SK-N-SH (cell line): ENCODE results near the gene RHBDL1.

Source experiments
- GABPA ChIP-seq: IDR thresholded peaks from 2 replicates; pipeline ENCODE4 v1.4.0; 2012; ENCODE audit warnings: low read depth, mild to moderate bottlenecking
- POLR2AphosphoS5 ChIP-seq: IDR thresholded peaks from 2 replicates; pipeline ENCODE4 v1.6.1; 2012; ENCODE audit warnings: low read depth, low read length
- RAD21 ChIP-seq: IDR thresholded peaks from 2 replicates; pipeline ENCODE4 v1.6.1; 2012; ENCODE audit warnings: mild to moderate bottlenecking, low read length
- RFX5 ChIP-seq: IDR thresholded peaks from 2 replicates; pipeline ENCODE4 v1.6.1; 2012; ENCODE audit warnings: mild to moderate bottlenecking, improper control_type of control experiment, low read length
- RXRA ChIP-seq: IDR thresholded peaks from 2 replicates; pipeline ENCODE4 v1.4.0; 2012; ENCODE audit warnings: low read depth, mild to moderate bottlenecking, borderline replicate concordance
- TCF12 ChIP-seq: IDR thresholded peaks from 2 replicates; pipeline ENCODE4 v1.4.0; 2012
- TF ChIP-seq, protein P1 (sequence below): fragments of 200-600 bp; sonication (generic); IDR thresholded peaks from 2 replicates; pipeline ENCODE4 v1.6.1; 2017; ENCODE audit warnings: antibody characterized with exemption, mild to moderate bottlenecking, moderate library complexity
- TF ChIP-seq, protein P2 (sequence below): IDR thresholded peaks from 2 replicates; pipeline ENCODE4 v1.4.0; 2012; ENCODE audit warnings: low read depth
- TF ChIP-seq, protein P3 (sequence below): IDR thresholded peaks from 2 replicates; pipeline ENCODE4 v1.4.0; 2012; ENCODE audit warnings: low read depth, borderline replicate concordance
- TF ChIP-seq, protein P4 (sequence below): IDR thresholded peaks from 2 replicates; pipeline ENCODE4 v1.4.0; 2012; ENCODE audit warnings: low read depth, borderline replicate concordance

DNA sequence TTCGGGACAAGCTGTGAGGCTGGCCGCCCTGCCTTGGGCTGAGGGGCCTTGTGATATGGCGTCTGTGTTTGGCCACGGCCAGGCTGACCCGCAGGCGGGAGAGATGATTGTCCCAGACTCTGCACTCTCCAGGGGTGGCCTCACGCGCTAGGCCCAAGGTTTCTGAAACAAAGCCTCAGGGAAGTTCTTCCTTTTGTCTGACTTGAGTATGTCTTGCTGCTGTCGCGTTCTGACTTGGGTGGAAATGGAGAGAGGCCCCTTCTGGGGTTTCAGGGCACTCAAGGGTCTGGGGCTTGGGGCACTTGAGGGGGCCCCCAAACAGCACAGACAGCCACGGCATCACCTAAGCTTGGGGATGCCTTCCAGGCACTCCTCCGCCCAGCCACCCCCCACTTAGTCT is 35.6 kb downstream of the RHBDL1 start:
- no peak for TF ChIP-seq RFX5
- TF ChIP-seq TCF12 = no peak
- TF ChIP-seq, protein P1, sequence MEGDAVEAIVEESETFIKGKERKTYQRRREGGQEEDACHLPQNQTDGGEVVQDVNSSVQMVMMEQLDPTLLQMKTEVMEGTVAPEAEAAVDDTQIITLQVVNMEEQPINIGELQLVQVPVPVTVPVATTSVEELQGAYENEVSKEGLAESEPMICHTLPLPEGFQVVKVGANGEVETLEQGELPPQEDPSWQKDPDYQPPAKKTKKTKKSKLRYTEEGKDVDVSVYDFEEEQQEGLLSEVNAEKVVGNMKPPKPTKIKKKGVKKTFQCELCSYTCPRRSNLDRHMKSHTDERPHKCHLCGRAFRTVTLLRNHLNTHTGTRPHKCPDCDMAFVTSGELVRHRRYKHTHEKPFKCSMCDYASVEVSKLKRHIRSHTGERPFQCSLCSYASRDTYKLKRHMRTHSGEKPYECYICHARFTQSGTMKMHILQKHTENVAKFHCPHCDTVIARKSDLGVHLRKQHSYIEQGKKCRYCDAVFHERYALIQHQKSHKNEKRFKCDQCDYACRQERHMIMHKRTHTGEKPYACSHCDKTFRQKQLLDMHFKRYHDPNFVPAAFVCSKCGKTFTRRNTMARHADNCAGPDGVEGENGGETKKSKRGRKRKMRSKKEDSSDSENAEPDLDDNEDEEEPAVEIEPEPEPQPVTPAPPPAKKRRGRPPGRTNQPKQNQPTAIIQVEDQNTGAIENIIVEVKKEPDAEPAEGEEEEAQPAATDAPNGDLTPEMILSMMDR = no peak
- TF ChIP-seq, protein P2, sequence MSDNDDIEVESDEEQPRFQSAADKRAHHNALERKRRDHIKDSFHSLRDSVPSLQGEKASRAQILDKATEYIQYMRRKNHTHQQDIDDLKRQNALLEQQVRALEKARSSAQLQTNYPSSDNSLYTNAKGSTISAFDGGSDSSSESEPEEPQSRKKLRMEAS = no peak
- no peak for TF ChIP-seq RAD21
- TF ChIP-seq, protein P3, sequence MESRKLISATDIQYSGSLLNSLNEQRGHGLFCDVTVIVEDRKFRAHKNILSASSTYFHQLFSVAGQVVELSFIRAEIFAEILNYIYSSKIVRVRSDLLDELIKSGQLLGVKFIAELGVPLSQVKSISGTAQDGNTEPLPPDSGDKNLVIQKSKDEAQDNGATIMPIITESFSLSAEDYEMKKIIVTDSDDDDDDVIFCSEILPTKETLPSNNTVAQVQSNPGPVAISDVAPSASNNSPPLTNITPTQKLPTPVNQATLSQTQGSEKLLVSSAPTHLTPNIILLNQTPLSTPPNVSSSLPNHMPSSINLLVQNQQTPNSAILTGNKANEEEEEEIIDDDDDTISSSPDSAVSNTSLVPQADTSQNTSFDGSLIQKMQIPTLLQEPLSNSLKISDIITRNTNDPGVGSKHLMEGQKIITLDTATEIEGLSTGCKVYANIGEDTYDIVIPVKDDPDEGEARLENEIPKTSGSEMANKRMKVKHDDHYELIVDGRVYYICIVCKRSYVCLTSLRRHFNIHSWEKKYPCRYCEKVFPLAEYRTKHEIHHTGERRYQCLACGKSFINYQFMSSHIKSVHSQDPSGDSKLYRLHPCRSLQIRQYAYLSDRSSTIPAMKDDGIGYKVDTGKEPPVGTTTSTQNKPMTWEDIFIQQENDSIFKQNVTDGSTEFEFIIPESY = no peak
- no peak for TF ChIP-seq POLR2AphosphoS5
- TF ChIP-seq, protein P4, sequence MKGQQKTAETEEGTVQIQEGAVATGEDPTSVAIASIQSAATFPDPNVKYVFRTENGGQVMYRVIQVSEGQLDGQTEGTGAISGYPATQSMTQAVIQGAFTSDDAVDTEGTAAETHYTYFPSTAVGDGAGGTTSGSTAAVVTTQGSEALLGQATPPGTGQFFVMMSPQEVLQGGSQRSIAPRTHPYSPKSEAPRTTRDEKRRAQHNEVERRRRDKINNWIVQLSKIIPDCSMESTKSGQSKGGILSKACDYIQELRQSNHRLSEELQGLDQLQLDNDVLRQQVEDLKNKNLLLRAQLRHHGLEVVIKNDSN = no peak
- no peak for TF ChIP-seq RXRA
- no peak for TF ChIP-seq GABPA
